IMR-90 (cell line): ENCODE measurements around the gene MYPOP. TPM values are rescaled to one million over a fixed set of nuclear protein-coding genes. Genes with fewer than 3 reads are reported as not detected.
A peak's percentile ranks its signal among the peaks of the same experiment; 100 is the strongest.

ENCODE experiments used
- ATAC-seq: fragments of 200-7000 bp; cut with Tn5 transposase; 2 replicates; pipeline ENCODE4 v1.9.1; 2020; ENCODE audit warnings: low read depth, mild to moderate bottlenecking, moderate library complexity
- BruUV-seq: library from RNA; stranded (reverse); fragments of 400-500 nt; replicated peaks from 2 replicates; lab custom pipeline; 2021; lab: Mats Ljungman, UMichigan
- CTCF ChIA-PET: fragments of 300-600 bp; formaldehyde crosslinking; extraction: SDS; loops from one replicate; lab custom pipeline; 2021; ENCODE audit warnings: antibody characterized with exemption; lab: Yijun Ruan, JAX
- POLR2A ChIA-PET: fragments of 300-600 bp; sonication (Branson Sonifier 250); formaldehyde crosslinking; loops from one replicate; lab custom pipeline; 2022; ENCODE audit warnings: antibody characterized with exemption; ENCODE audit not compliant: unreplicated experiment; lab: Charles Lee
- DNase-seq: peaks from one replicate; pipeline ENCODE4 v3.0.0; 2013
- H2AFZ ChIP-seq: replicated peaks from 2 replicates; pipeline ENCODE3; 2013; ENCODE audit warnings: low read length, mild to moderate bottlenecking; ENCODE audit not compliant: poor library complexity
- H2AK5ac ChIP-seq: 2 replicates; pipeline ENCODE4 v1.6.1; 2013; ENCODE audit warnings: low read depth, low read length, inconsistent platforms
- H2AK9ac ChIP-seq: replicated peaks from 2 replicates; pipeline ENCODE3; 2013; ENCODE audit warnings: mild to moderate bottlenecking, low read depth, low read length, moderate library complexity; ENCODE audit not compliant: poor library complexity
- H2BK120ac ChIP-seq: 2 replicates; pipeline ENCODE4 v1.6.1; 2013; ENCODE audit warnings: low read depth, low read length, inconsistent platforms
- H2BK15ac ChIP-seq: 3 replicates; pipeline ENCODE4 v1.6.1; 2013; ENCODE audit warnings: low read depth, low read length, inconsistent platforms
- H2BK20ac ChIP-seq: 2 replicates; pipeline ENCODE4 v1.6.1; 2013; ENCODE audit warnings: low read depth, mild to moderate bottlenecking, inconsistent platforms, low read length, moderate library complexity
- H2BK5ac ChIP-seq: 2 replicates; pipeline ENCODE4 v1.6.1; 2013; ENCODE audit warnings: mild to moderate bottlenecking, low read depth, low read length, inconsistent platforms; ENCODE audit not compliant: poor library complexity, severe bottlenecking
- H3K14ac ChIP-seq: replicated peaks from 2 replicates; pipeline ENCODE4 v1.6.1; 2013; ENCODE audit warnings: low read depth, low read length, inconsistent platforms
- H3K18ac ChIP-seq: 2 replicates; pipeline ENCODE4 v1.6.1; 2013; ENCODE audit warnings: low read depth, low read length, control low read depth
- H3K23ac ChIP-seq: 2 replicates; pipeline ENCODE4 v1.6.1; 2013; ENCODE audit warnings: low read depth, low read length, inconsistent platforms
- H3K27ac ChIP-seq: 2 replicates; pipeline ENCODE4 v1.5.1; 2013; ENCODE audit warnings: mild to moderate bottlenecking, control low read depth, low read length; ENCODE audit not compliant: insufficient read depth
- H3K27me3 ChIP-seq: 2 replicates; pipeline ENCODE4 v1.6.1; 2013; ENCODE audit warnings: low read length; ENCODE audit not compliant: control insufficient read depth, insufficient read depth
- H3K36me3 ChIP-seq: 2 replicates; pipeline ENCODE4 v1.6.1; 2013; ENCODE audit warnings: low read length, mixed read lengths; ENCODE audit not compliant: control insufficient read depth, insufficient read depth
- H3K4ac ChIP-seq: 2 replicates; pipeline ENCODE4 v1.6.1; 2013; ENCODE audit warnings: low read depth, low read length, inconsistent platforms
- H3K4me1 ChIP-seq: 2 replicates; pipeline ENCODE4 v1.6.1; 2013; ENCODE audit warnings: low read length, mixed read lengths; ENCODE audit not compliant: control insufficient read depth, insufficient read depth
- H3K4me2 ChIP-seq: 2 replicates; pipeline ENCODE4 v1.6.1; 2013; ENCODE audit warnings: low read depth, mild to moderate bottlenecking, control low read depth, low read length, moderate library complexity
- H3K4me3 ChIP-seq: 2 replicates; pipeline ENCODE4 v1.5.1; 2013; ENCODE audit warnings: low read depth, mild to moderate bottlenecking, control low read depth, low read length, moderate library complexity; ENCODE audit not compliant: insufficient read depth
- H3K56ac ChIP-seq: 2 replicates; pipeline ENCODE4 v1.6.1; 2013; ENCODE audit warnings: low read length, inconsistent platforms; ENCODE audit not compliant: insufficient read depth; ENCODE audit errors: extremely low read depth
- H3K79me1 ChIP-seq, 2 experiments: 2 replicates each; pipeline ENCODE4 v1.6.1; 2013; ENCODE audit warnings: low read length in 2 of 2, inconsistent platforms in 1 of 2, low read depth in 1 of 2
- H3K9ac ChIP-seq: 2 replicates; pipeline ENCODE4 v1.6.1; 2013; ENCODE audit warnings: low read depth, low read length, control low read depth
- H3K9me1 ChIP-seq: 2 replicates; pipeline ENCODE4 v1.6.1; 2013; ENCODE audit warnings: low read length, inconsistent platforms; ENCODE audit not compliant: insufficient read depth
- H3K9me3 ChIP-seq: 2 replicates; pipeline ENCODE4 v1.6.1; 2013; ENCODE audit warnings: low read length; ENCODE audit not compliant: control insufficient read depth, insufficient read depth
- H4K20me1 ChIP-seq: 2 replicates; pipeline ENCODE4 v1.6.1; 2013; ENCODE audit warnings: low read length, inconsistent platforms; ENCODE audit not compliant: insufficient read depth
- H4K5ac ChIP-seq: 2 replicates; pipeline ENCODE4 v1.6.1; 2013; ENCODE audit warnings: mild to moderate bottlenecking, low read depth, low read length, control low read depth
- H4K8ac ChIP-seq, 2 experiments: 2 replicates each; pipeline ENCODE4 v1.6.1; 2013; ENCODE audit warnings: low read depth in 2 of 2, low read length in 2 of 2, control low read depth in 1 of 2, inconsistent platforms in 1 of 2
- H4K91ac ChIP-seq: 2 replicates; pipeline ENCODE4 v1.6.1; 2013; ENCODE audit warnings: low read depth, low read length, inconsistent platforms; ENCODE audit not compliant: insufficient read depth
- BHLHE40 ChIP-seq: fragments of 150-350 bp; IDR thresholded peaks from 2 replicates; pipeline ENCODE4 v1.6.1; 2016; ENCODE audit warnings: mild to moderate bottlenecking, low read depth, low read length
- CEBPB ChIP-seq: IDR thresholded peaks from 2 replicates; pipeline ENCODE4 v1.6.1; 2012; ENCODE audit warnings: low read depth, low read length, improper control_type of control experiment
- CHD1 ChIP-seq: IDR thresholded peaks from 2 replicates; pipeline ENCODE4 v1.6.1; 2012; ENCODE audit warnings: low read depth, low read length, improper control_type of control experiment
- CTCF ChIP-seq: conservative IDR thresholded peaks from 2 replicates; pipeline ENCODE4 v1.5.1; 2012; ENCODE audit warnings: mild to moderate bottlenecking, low read depth, low read length, improper control_type of control experiment
- ELK1 ChIP-seq: fragments of 150-350 bp; IDR thresholded peaks from 2 replicates; pipeline ENCODE4 v1.6.1; 2016; ENCODE audit warnings: low read depth, mild to moderate bottlenecking, low read length, moderate library complexity, borderline replicate concordance
- FOS ChIP-seq: fragments of 150-350 bp; IDR thresholded peaks from 2 replicates; pipeline ENCODE4 v1.6.1; 2016; ENCODE audit warnings: low read depth, low read length
- MAFK ChIP-seq: IDR thresholded peaks from 2 replicates; pipeline ENCODE4 v1.6.1; 2012; ENCODE audit warnings: low read depth, low read length, improper control_type of control experiment
- MAZ ChIP-seq: IDR thresholded peaks from 2 replicates; pipeline ENCODE4 v1.6.1; 2012; ENCODE audit warnings: low read depth, mild to moderate bottlenecking, low read length, improper control_type of control experiment, moderate library complexity, borderline replicate concordance
- MXI1 ChIP-seq: IDR thresholded peaks from 2 replicates; pipeline ENCODE4 v1.6.1; 2012; ENCODE audit warnings: low read depth, mild to moderate bottlenecking, low read length, moderate library complexity, borderline replicate concordance
- NFE2L2 ChIP-seq: fragments of 150-350 bp; IDR thresholded peaks from 2 replicates; pipeline ENCODE4 v1.6.1; 2016; ENCODE audit warnings: low read depth, mild to moderate bottlenecking, low read length
- POLR2A ChIP-seq: IDR thresholded peaks from 2 replicates; pipeline ENCODE4 v1.6.1; 2012; ENCODE audit warnings: mild to moderate bottlenecking, low read depth, low read length
- RAD21 ChIP-seq: IDR thresholded peaks from 2 replicates; pipeline ENCODE4 v1.6.1; 2012; ENCODE audit warnings: low read length, improper control_type of control experiment
- RCOR1 ChIP-seq: IDR thresholded peaks from 2 replicates; pipeline ENCODE4 v1.6.1; 2012; ENCODE audit warnings: mild to moderate bottlenecking, low read length, improper control_type of control experiment; ENCODE audit not compliant: insufficient replicate concordance
- RFX5 ChIP-seq: IDR thresholded peaks from 2 replicates; pipeline ENCODE4 v1.8.0; 2012; ENCODE audit warnings: low read depth, mild to moderate bottlenecking, low read length, moderate library complexity
- SMC3 ChIP-seq: fragments of 150-350 bp; IDR thresholded peaks from 2 replicates; pipeline ENCODE4 v1.6.1; 2016; ENCODE audit warnings: low read depth, mild to moderate bottlenecking, antibody characterized with exemption, low read length, moderate library complexity
- WGBS, 2 experiments: methylation state at CpG; one replicate each; pipeline versions ENCODE4 v1.1.5 to v1.1.7; 2013; ENCODE audit warnings: missing lambda C conversion rate in 2 of 2; ENCODE audit not compliant: insufficient read length in 1 of 2; ENCODE audit errors: extremely low coverage in 2 of 2; 5-methylcytosine and 5-hydroxymethylcytosine counted together
- dilution Hi-C: fragments of 300-500 bp; cut with HindIII; formaldehyde crosslinking; loops from one replicate; pipeline ENCODE4 v1.14.3; 2018; ENCODE audit warnings: low sequenced_read_pairs; ENCODE audit not compliant: unreplicated experiment
- in situ Hi-C: fragments of 300-500 bp; cut with MboI; formaldehyde crosslinking; loops from 3 replicates; pipeline ENCODE4 v1.14.3; 2019; ENCODE audit warnings: low sequenced_read_pairs, inconsistent platforms, mixed read lengths
- intact Hi-C: fragments of 100-400 bp; cut with micrococcal nuclease; formaldehyde crosslinking; loops from 2 replicates; pipeline ENCODE4 v1.10.0; 2022
- polyA plus RNA-seq, 3 experiments: library from polyadenylated mRNA; depleted of rRNA; stranded (reverse); fragments of >200 nt; gene quantifications; 2 replicates each; pipeline ENCODE4 v1.2.3, GENCODE V29; 2012; ENCODE audit warnings: low replicate concordance in 1 of 3
- total RNA-seq: library from RNA; depleted of rRNA; stranded (reverse); fragments of >200 nt; gene quantifications from 2 replicates; pipeline ENCODE4 v1.2.3, GENCODE V29; 2012
- TF ChIP-seq, protein P1 (sequence below): fragments of 150-350 bp; IDR thresholded peaks from 2 replicates; pipeline ENCODE4 v1.6.1; 2017; ENCODE audit warnings: mild to moderate bottlenecking, antibody characterized with exemption, low read length, low read depth

The MYPOP gene
- total and polyA plus RNA-seq, 2 of the 4 experiments (the other 2 are of a cell fraction): 0.36 to 2.8 TPM

- in situ Hi-C loops: no loop called here
- CTCF ChIA-PET: no interaction called here
- no peak overlapping the region for H4K91ac ChIP-seq
Observed at GRCh38 chr19:45852145-45852750, 50.2 kb downstream of the MYPOP start.

More at GRCh38 chr19:45852145-45852750, 50.2 kb downstream of the MYPOP start:
- TF ChIP-seq, protein P1, sequence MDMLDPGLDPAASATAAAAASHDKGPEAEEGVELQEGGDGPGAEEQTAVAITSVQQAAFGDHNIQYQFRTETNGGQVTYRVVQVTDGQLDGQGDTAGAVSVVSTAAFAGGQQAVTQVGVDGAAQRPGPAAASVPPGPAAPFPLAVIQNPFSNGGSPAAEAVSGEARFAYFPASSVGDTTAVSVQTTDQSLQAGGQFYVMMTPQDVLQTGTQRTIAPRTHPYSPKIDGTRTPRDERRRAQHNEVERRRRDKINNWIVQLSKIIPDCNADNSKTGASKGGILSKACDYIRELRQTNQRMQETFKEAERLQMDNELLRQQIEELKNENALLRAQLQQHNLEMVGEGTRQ: no peak
- TF ChIP-seq RCOR1 (no peak), SMC3 (no peak), POLR2A (no peak), RFX5 (no peak), MAZ (no peak), FOS (no peak), CEBPB (no peak), BHLHE40 (no peak), MXI1 (no peak), MAFK (no peak), CTCF (no peak), RAD21 (no peak), ELK1 (no peak), CHD1 (no peak), NFE2L2 (no peak)
- ATAC-seq (no peak), DNase-seq (no peak)
- Histone ChIP-seq H2AK9ac (peak overlapping the region; percentile 0), H3K23ac (no peak overlapping the region), H3K4me1 (no peaks in the 10 kb centered on the region), H3K79me1 (peaks cover 31 to 64% of the 10 kb centered on the region in 2 experiments), H2AK5ac (no peak overlapping the region), H3K27ac (no peak overlapping the region), H3K36me3 (peaks cover 56% of the 10 kb centered on the region), H3K9ac (no peak overlapping the region), H3K4me2 (no peak overlapping the region), H2BK20ac (no peak overlapping the region), H4K5ac (no peak overlapping the region), H3K14ac (no peak overlapping the region), H3K4me3 (no peak overlapping the region), H2AFZ (no peak overlapping the region), H4K8ac (no peak overlapping the region), H3K18ac (no peak overlapping the region), H3K56ac (no peak overlapping the region), H2BK120ac (no peak overlapping the region), H3K27me3 (no peaks in the 10 kb centered on the region), H2BK5ac (no peak overlapping the region), H2BK15ac (no peak overlapping the region), H3K9me1 (peaks cover 16% of the 10 kb centered on the region), H3K9me3 (no peaks in the 10 kb centered on the region), H3K4ac (no peak overlapping the region), H4K20me1 (peaks cover 36% of the 10 kb centered on the region)
- no TSS peak for BruUV-seq
- 75% methylated on average over 1 of the region's 10 CpGs; no CpG with 5 or more reads in 1 of the 2 experiments for WGBS, 2 experiments
- intact Hi-C loops (no loop called here), dilution Hi-C loops (no loop called here)
- POLR2A ChIA-PET: interaction anchor here (0.6 kb wide), 1 partner anchor 971 kb away, joined by 5 read pairs; no protein-coding TSS in a partner anchor
